H9 (cell line): ENCODE data around the gene ABHD17C. TPM values are rescaled to one million over a fixed set of nuclear protein-coding genes. Genes with fewer than 3 reads are reported as not detected.

Experiments
- DNase-seq: peaks from one replicate; pipeline ENCODE4 v3.0.0-alpha.2; 2017
- H2AFZ ChIP-seq: one replicate; pipeline ENCODE4 v1.6.1; 2013; ENCODE audit warnings: mild to moderate bottlenecking, low read length, control low read depth, moderate library complexity
- H2AK5ac ChIP-seq: 2 replicates; pipeline ENCODE4 v1.6.1; 2013; ENCODE audit warnings: low read length, control low read depth, mixed read lengths; ENCODE audit not compliant: insufficient read length
- H2BK120ac ChIP-seq: one replicate; pipeline ENCODE4 v1.6.1; 2013; ENCODE audit warnings: low read depth, mild to moderate bottlenecking, low read length, control low read depth, inconsistent platforms; ENCODE audit not compliant: poor library complexity, severe bottlenecking
- H2BK12ac ChIP-seq: 2 replicates; pipeline ENCODE4 v1.6.1; 2013; ENCODE audit warnings: low read length, control low read depth, mixed read lengths, low read depth; ENCODE audit not compliant: insufficient read length
- H2BK15ac ChIP-seq: 2 replicates; pipeline ENCODE4 v1.6.1; 2013; ENCODE audit warnings: low read depth, low read length, control low read depth
- H2BK20ac ChIP-seq: one replicate; pipeline ENCODE4 v1.6.1; 2013; ENCODE audit warnings: low read depth, mild to moderate bottlenecking, low read length, control low read depth, inconsistent platforms; ENCODE audit not compliant: poor library complexity, severe bottlenecking
- H2BK5ac ChIP-seq: 2 replicates; pipeline ENCODE4 v1.6.1; 2013; ENCODE audit warnings: low read length, control low read depth, mixed read lengths; ENCODE audit not compliant: insufficient read length
- H3K14ac ChIP-seq: 2 replicates; pipeline ENCODE4 v1.6.1; 2013; ENCODE audit warnings: low read length, control low read depth; ENCODE audit not compliant: insufficient read depth
- H3K18ac ChIP-seq: 2 replicates; pipeline ENCODE4 v1.6.1; 2013; ENCODE audit warnings: low read depth, mild to moderate bottlenecking, mixed read lengths, low read length, control low read depth; ENCODE audit not compliant: insufficient read length
- H3K23ac ChIP-seq: 2 replicates; pipeline ENCODE4 v1.6.1; 2013; ENCODE audit warnings: low read length, control low read depth, mixed read lengths, low read depth; ENCODE audit not compliant: insufficient read length
- H3K23me2 ChIP-seq: 2 replicates; pipeline ENCODE4 v1.6.1; 2013; ENCODE audit warnings: low read depth, mild to moderate bottlenecking, mixed read lengths, low read length, control low read depth; ENCODE audit not compliant: insufficient read length, poor library complexity, severe bottlenecking
- H3K27ac ChIP-seq: 2 replicates; pipeline ENCODE4 v1.5.1; 2013; ENCODE audit warnings: low read length, control low read depth, mixed read lengths, low read depth; ENCODE audit not compliant: insufficient read length
- H3K27me3 ChIP-seq: 2 replicates; pipeline ENCODE4 v1.6.1; 2013; ENCODE audit warnings: low read length, control low read depth, inconsistent platforms; ENCODE audit not compliant: insufficient read depth
- H3K4ac ChIP-seq: 2 replicates; pipeline ENCODE4 v1.6.1; 2013; ENCODE audit warnings: low read depth, mild to moderate bottlenecking, control low read depth, inconsistent platforms, low read length, moderate library complexity
- H3K4me1 ChIP-seq: 2 replicates; pipeline ENCODE4 v1.6.1; 2013; ENCODE audit warnings: low read length, control low read depth, inconsistent platforms; ENCODE audit not compliant: insufficient read depth
- H3K4me2 ChIP-seq: 2 replicates; pipeline ENCODE4 v1.6.1; 2013; ENCODE audit warnings: low read length, control low read depth, mixed read lengths; ENCODE audit not compliant: insufficient read length, insufficient read depth
- H3K56ac ChIP-seq: 2 replicates; pipeline ENCODE4 v1.6.1; 2013; ENCODE audit warnings: low read depth, mild to moderate bottlenecking, mixed read lengths, low read length, control low read depth; ENCODE audit not compliant: insufficient read length
- H3K79me1 ChIP-seq: 2 replicates; pipeline ENCODE4 v1.6.1; 2013; ENCODE audit warnings: low read depth, mild to moderate bottlenecking, moderate library complexity, low read length, control low read depth, inconsistent platforms; ENCODE audit not compliant: insufficient read depth, poor library complexity, severe bottlenecking
- H3K79me2 ChIP-seq: 2 replicates; pipeline ENCODE4 v1.6.1; 2013; ENCODE audit warnings: low read length, control low read depth, inconsistent platforms; ENCODE audit not compliant: insufficient read depth
- H3K9ac ChIP-seq: 2 replicates; pipeline ENCODE4 v1.6.1; 2013; ENCODE audit warnings: low read length, control low read depth, mixed read lengths; ENCODE audit not compliant: insufficient read length; ENCODE audit errors: extremely low read depth
- H3K9me3 ChIP-seq: one replicate; pipeline ENCODE4 v1.6.1; 2013; ENCODE audit warnings: low read depth, low read length, inconsistent platforms; ENCODE audit not compliant: control insufficient read depth
- H3T11ph ChIP-seq: one replicate; pipeline ENCODE4 v1.6.1; 2013; ENCODE audit warnings: mild to moderate bottlenecking, low read length, control low read depth, inconsistent platforms
- H4K20me1 ChIP-seq: one replicate; pipeline ENCODE4 v1.6.1; 2013; ENCODE audit not compliant: control insufficient read depth, insufficient read length, insufficient read depth
- H4K5ac ChIP-seq: 2 replicates; pipeline ENCODE4 v1.6.1; 2013; ENCODE audit warnings: low read depth, mild to moderate bottlenecking, mixed read lengths, low read length, control low read depth; ENCODE audit not compliant: insufficient read length
- H4K8ac ChIP-seq: replicated peaks from 2 replicates; pipeline ENCODE4 v1.6.1; 2013; ENCODE audit warnings: low read length, control low read depth, mixed read lengths, low read depth; ENCODE audit not compliant: insufficient read length
- H4K91ac ChIP-seq: 2 replicates; pipeline ENCODE4 v1.6.1; 2013; ENCODE audit warnings: low read depth, mild to moderate bottlenecking, moderate library complexity, mixed read lengths, low read length, control low read depth; ENCODE audit not compliant: insufficient read length
- H3K27ac Mint-ChIP-seq, 3 experiments: 2 replicates in 2 of 3; 3 replicates in 1 of 3; pipeline ENCODE4 v1.8.0; 2020 to 2021; ENCODE audit warnings: mixed read lengths in 3 of 3, mild to moderate bottlenecking in 1 of 3, moderate library complexity in 1 of 3
- H3K27me3 Mint-ChIP-seq: 2 replicates; pipeline ENCODE4 v1.8.0; 2021; ENCODE audit warnings: low read depth, mild to moderate bottlenecking, moderate library complexity, mixed read lengths
- H3K36me3 Mint-ChIP-seq, 3 experiments: 2 replicates in 2 of 3; 3 replicates in 1 of 3; pipeline ENCODE4 v1.8.0; 2020 to 2021; ENCODE audit warnings: low read depth in 3 of 3, mixed read lengths in 3 of 3; ENCODE audit not compliant: insufficient read depth in 1 of 3
- H3K4me1 Mint-ChIP-seq, 2 experiments: 2 replicates each; pipeline ENCODE4 v1.8.0; 2020; ENCODE audit warnings: mixed read lengths in 2 of 2
- H3K4me3 Mint-ChIP-seq, 2 experiments: 2 replicates in 1 of 2; 3 replicates in 1 of 2; pipeline ENCODE4 v1.8.0; 2020 to 2021; ENCODE audit warnings: mild to moderate bottlenecking in 2 of 2, mixed read lengths in 2 of 2, moderate library complexity in 1 of 2
- H3K9me3 Mint-ChIP-seq, 2 experiments: 2 replicates in 1 of 2; 3 replicates in 1 of 2; pipeline ENCODE4 v1.8.0; 2020; ENCODE audit warnings: mild to moderate bottlenecking in 2 of 2, mixed read lengths in 2 of 2, moderate library complexity in 1 of 2
- CTCF ChIP-seq: fragments of 200-600 bp; sonication (generic); conservative IDR thresholded peaks from 3 replicates; pipeline ENCODE4 v1.8.0; 2021; ENCODE audit warnings: antibody characterized with exemption, mild to moderate bottlenecking
- WGBS: extraction: QIAGEN DNeasy Blood & Tissue Kit; methylation state at CpG from one replicate; pipeline ENCODE4 v1.1.7; 2013; ENCODE audit warnings: missing lambda C conversion rate, low lambda C conversion rate, mixed read lengths; ENCODE audit not compliant: insufficient read length; ENCODE audit errors: extremely low coverage; 5-methylcytosine and 5-hydroxymethylcytosine counted together
- total RNA-seq: library from RNA; stranded (reverse); gene quantifications from 2 replicates; pipeline ENCODE4 v1.2.1, GENCODE V29; 2021

The ABHD17C gene
- total RNA-seq, 1 experiment from 2014 or later = 21.5 TPM

- no peaks in the 10 kb centered on the region for H3K9me3 ChIP-seq
- H2BK5ac ChIP-seq = no peak overlapping the region
- no peaks in the 10 kb centered on the region for H3K4me1 ChIP-seq
- no peak overlapping the region for H4K5ac ChIP-seq
- H3K79me2 ChIP-seq = no peaks in the 10 kb centered on the region; the same call in 1 of the 2 replicates
- no peak overlapping the region for H2BK15ac ChIP-seq
- H3K23me2 ChIP-seq = peaks cover 5% of the 10 kb centered on the region
- no peak overlapping the region for H3T11ph ChIP-seq
- H4K91ac ChIP-seq = no peak overlapping the region
- no peak overlapping the region for H2BK120ac ChIP-seq
- H3K9me3 Mint-ChIP-seq = no peaks in the 10 kb centered on the region
- H3K9ac ChIP-seq = no peak overlapping the region
- WGBS = no CpG with 5 or more reads among the region's 3 CpGs
- peaks cover 16% of the 10 kb centered on the region for H3K27me3 Mint-ChIP-seq
- H3K4ac ChIP-seq = no peak overlapping the region
- H2AK5ac ChIP-seq = no peak overlapping the region
- no peak for DNase-seq
- no peak for TF ChIP-seq CTCF
- no peaks in the 10 kb centered on the region for H4K20me1 ChIP-seq
- peaks cover 5% of the 10 kb centered on the region; the same call in 1 of the 2 replicates for H3K27me3 ChIP-seq
- no peak overlapping the region for H2BK12ac ChIP-seq
- no peak overlapping the region for H3K56ac ChIP-seq
- no peak overlapping the region for H3K27ac ChIP-seq
- H3K4me2 ChIP-seq = no peak overlapping the region
- H3K36me3 Mint-ChIP-seq = no peaks in the 10 kb centered on the region
- H3K4me1 Mint-ChIP-seq = peaks cover 20 to 21% of the 10 kb centered on the region in 2 experiments
- H3K23ac ChIP-seq = no peak overlapping the region
- H3K27ac Mint-ChIP-seq = no peak overlapping the region; a peak in 1 of 7 replicates
- no peak overlapping the region for H4K8ac ChIP-seq
- no peak overlapping the region for H3K14ac ChIP-seq
- no peak overlapping the region for H2BK20ac ChIP-seq
- H3K18ac ChIP-seq = no peak overlapping the region
- no peak overlapping the region for H2AFZ ChIP-seq
- no peaks in the 10 kb centered on the region for H3K79me1 ChIP-seq
- no peak overlapping the region for H3K4me3 Mint-ChIP-seq
Measured at GRCh38 chr15:80691575-80691974, 3.5 kb upstream of the ABHD17C start.
